ENCODE results near the gene SYT17. TPM values are rescaled to one million over a fixed set of nuclear protein-coding genes. Genes with fewer than 3 reads are reported as not detected.

Gene SYT17
- polyA plus RNA-seq, 1 donor (not counting 4 experiments of a cell fraction or from before 2014, with no cell fraction given): not detected

DNA sequence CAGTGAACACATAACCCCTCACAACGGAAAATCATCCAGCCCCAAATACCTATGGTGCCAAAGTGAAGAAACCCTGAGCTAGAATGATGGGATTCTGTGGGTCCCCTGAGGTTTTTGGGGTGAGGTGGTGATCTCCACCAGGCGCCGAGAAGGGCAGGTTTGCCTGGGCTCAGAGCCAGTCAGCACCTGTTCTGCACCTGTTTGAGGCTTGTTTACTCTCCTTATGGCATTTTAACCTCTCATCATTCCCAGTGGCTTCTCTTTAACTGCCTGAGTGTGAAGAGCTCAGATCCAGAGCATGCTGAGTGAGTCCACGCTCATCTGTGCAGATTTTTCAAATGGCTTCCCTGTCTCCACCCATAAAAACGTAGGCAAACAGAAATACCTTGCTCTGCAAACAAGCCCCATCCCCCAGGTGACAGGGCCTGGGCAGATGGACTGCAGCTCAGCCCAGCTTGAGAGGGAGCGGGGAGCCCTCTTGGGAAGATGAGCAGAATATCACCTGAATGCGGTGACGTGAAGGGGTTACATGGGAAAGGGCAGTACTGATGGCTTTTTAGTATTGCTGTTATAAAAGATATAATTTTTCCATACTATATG, 77.4 kb downstream of the SYT17 start:
- no peak for FAIRE-seq
- TF ChIP-seq, protein P1, sequence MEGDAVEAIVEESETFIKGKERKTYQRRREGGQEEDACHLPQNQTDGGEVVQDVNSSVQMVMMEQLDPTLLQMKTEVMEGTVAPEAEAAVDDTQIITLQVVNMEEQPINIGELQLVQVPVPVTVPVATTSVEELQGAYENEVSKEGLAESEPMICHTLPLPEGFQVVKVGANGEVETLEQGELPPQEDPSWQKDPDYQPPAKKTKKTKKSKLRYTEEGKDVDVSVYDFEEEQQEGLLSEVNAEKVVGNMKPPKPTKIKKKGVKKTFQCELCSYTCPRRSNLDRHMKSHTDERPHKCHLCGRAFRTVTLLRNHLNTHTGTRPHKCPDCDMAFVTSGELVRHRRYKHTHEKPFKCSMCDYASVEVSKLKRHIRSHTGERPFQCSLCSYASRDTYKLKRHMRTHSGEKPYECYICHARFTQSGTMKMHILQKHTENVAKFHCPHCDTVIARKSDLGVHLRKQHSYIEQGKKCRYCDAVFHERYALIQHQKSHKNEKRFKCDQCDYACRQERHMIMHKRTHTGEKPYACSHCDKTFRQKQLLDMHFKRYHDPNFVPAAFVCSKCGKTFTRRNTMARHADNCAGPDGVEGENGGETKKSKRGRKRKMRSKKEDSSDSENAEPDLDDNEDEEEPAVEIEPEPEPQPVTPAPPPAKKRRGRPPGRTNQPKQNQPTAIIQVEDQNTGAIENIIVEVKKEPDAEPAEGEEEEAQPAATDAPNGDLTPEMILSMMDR (optimal IDR thresholded peaks at IDR 0.05 in 1 of 3, IDR thresholded peaks at IDR 0.05 in 1 of 3, conservative IDR thresholded peaks at IDR 0.05 in 1 of 3; ENCODE audit: extremely low read depth in 1 of 3, insufficient read depth in 2 of 3, low read length in 3 of 3): no peak
- TF ChIP-seq EZH2 (IDR thresholded peaks at IDR 0.05; ENCODE audit: low read length): no peak
- no peaks in the 10 kb centered on the region for H3K36me3 ChIP-seq (ENCODE audit: control insufficient read depth in 2 of 2, extremely low read depth in 1 of 2, insufficient read depth in 2 of 2, low read length in 2 of 2)
- no peak overlapping the region for H3K4me2 ChIP-seq (ENCODE audit: control insufficient read depth, extremely low read depth, insufficient read depth, low read depth, low read length)
- H3K79me2 ChIP-seq (ENCODE audit: control insufficient read depth, insufficient read depth, low read length): no peaks in the 10 kb centered on the region
- no peak overlapping the region for H2AFZ ChIP-seq (ENCODE audit: control insufficient read depth, low read length)
- H3K9me1 ChIP-seq (ENCODE audit: control insufficient read depth, extremely low read depth, insufficient read depth, low read length): no peaks in the 10 kb centered on the region
- no peak overlapping the region for H3K9ac ChIP-seq (ENCODE audit: control insufficient read depth, extremely low read depth, insufficient read depth, low read length)
- no peaks in the 10 kb centered on the region for H4K20me1 ChIP-seq (ENCODE audit: control insufficient read depth, extremely low read depth, insufficient read depth, low read length)
- H3K4me3 ChIP-seq (ENCODE audit: control insufficient read depth in 2 of 3, extremely low read depth in 1 of 3, insufficient read depth in 2 of 3, low read depth in 1 of 3, low read length in 3 of 3): no peak overlapping the region
- DNase-seq (ENCODE audit: low read depth, low spot score): no peak
- H3K27ac ChIP-seq (ENCODE audit: control insufficient read depth, insufficient read depth, low read length): no peak overlapping the region
- dilution Hi-C loops (cut with MboI; ENCODE audit: extremely low pct_ligation_motif_present, low sequenced_read_pairs): no loop called here
- H3K4me1 ChIP-seq (ENCODE audit: control insufficient read depth, extremely low read depth, insufficient read depth, low read length): no peaks in the 10 kb centered on the region
- no peaks in the 10 kb centered on the region for H3K27me3 ChIP-seq (ENCODE audit: control insufficient read depth, extremely low read depth, insufficient read depth, low read length)
- H3K9me3 ChIP-seq (ENCODE audit: control insufficient read depth, low read depth, low read length): no peaks in the 10 kb centered on the region

DNA sequence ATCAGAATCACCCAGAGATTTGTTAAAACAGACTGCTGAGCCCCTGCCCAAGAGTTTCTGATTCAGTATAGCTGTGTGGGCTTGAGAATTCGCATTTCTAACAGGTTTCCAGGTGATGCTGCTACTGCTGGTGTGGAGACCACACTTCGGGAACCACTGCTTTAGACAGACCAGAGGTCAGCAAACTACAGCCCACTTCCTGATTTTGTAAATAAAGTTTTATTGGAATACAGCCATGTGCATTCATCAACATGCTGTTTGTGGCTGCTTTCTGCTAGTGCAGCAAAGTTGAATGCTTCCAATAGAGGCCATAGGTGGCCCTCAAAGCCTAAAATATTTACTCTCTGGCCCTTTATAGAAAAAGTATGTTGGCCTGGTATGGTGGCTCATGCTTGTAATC, 84.9 kb downstream of the SYT17 start:
- no peak for DNase-seq (ENCODE audit: low read depth, low spot score)
- Histone ChIP-seq H3K36me3 (ENCODE audit: control insufficient read depth in 2 of 2, extremely low read depth in 1 of 2, insufficient read depth in 2 of 2, low read length in 2 of 2) (no peaks in the 10 kb centered on the region), H3K27me3 (ENCODE audit: control insufficient read depth, extremely low read depth, insufficient read depth, low read length) (no peaks in the 10 kb centered on the region), H4K20me1 (ENCODE audit: control insufficient read depth, extremely low read depth, insufficient read depth, low read length) (no peaks in the 10 kb centered on the region), H2AFZ (ENCODE audit: control insufficient read depth, low read length) (no peak overlapping the region), H3K27ac (ENCODE audit: control insufficient read depth, insufficient read depth, low read length) (no peak overlapping the region), H3K4me3 (ENCODE audit: control insufficient read depth in 2 of 3, extremely low read depth in 1 of 3, insufficient read depth in 2 of 3, low read depth in 1 of 3, low read length in 3 of 3) (no peak overlapping the region), H3K4me2 (ENCODE audit: control insufficient read depth, extremely low read depth, insufficient read depth, low read depth, low read length) (no peak overlapping the region), H3K9me1 (ENCODE audit: control insufficient read depth, extremely low read depth, insufficient read depth, low read length) (no peaks in the 10 kb centered on the region), H3K9ac (ENCODE audit: control insufficient read depth, extremely low read depth, insufficient read depth, low read length) (no peak overlapping the region), H3K79me2 (ENCODE audit: control insufficient read depth, insufficient read depth, low read length) (no peaks in the 10 kb centered on the region), H3K9me3 (ENCODE audit: control insufficient read depth, low read depth, low read length) (no peaks in the 10 kb centered on the region), H3K4me1 (ENCODE audit: control insufficient read depth, extremely low read depth, insufficient read depth, low read length) (no peaks in the 10 kb centered on the region)
- FAIRE-seq: no peak
- TF ChIP-seq EZH2 (IDR thresholded peaks at IDR 0.05; ENCODE audit: low read length): no peak
- TF ChIP-seq, protein P1 (optimal IDR thresholded peaks at IDR 0.05 in 1 of 3, IDR thresholded peaks at IDR 0.05 in 1 of 3, conservative IDR thresholded peaks at IDR 0.05 in 1 of 3; ENCODE audit: extremely low read depth in 1 of 3, insufficient read depth in 2 of 3, low read length in 3 of 3): no peak
- dilution Hi-C loops (cut with MboI; ENCODE audit: extremely low pct_ligation_motif_present, low sequenced_read_pairs): no loop called here
